MM.1S (cell line): ENCODE results near the gene CYP20A1.

ENCODE experiments used
- CTCF ChIP-seq: fragments of 300-600 bp; sonication (generic); IDR thresholded peaks from 2 replicates; pipeline ENCODE4 v1.5.1; 2016; ENCODE audit warnings: antibody characterized with exemption, low read length, mixed read lengths
- EZH2 ChIP-seq: fragments of 300-600 bp; sonication (generic); optimal IDR thresholded peaks from 2 replicates; pipeline ENCODE3; 2017; ENCODE audit warnings: low read depth, mild to moderate bottlenecking, antibody characterized with exemption, low read length, mixed read lengths
- EZH2phosphoT487 ChIP-seq: fragments of 300-600 bp; sonication (generic); IDR thresholded peaks from 2 replicates; pipeline ENCODE4 v1.6.1; 2018; ENCODE audit warnings: antibody characterized with exemption, low read length

- TF ChIP-seq EZH2 = no peak
- TF ChIP-seq CTCF = no peak
- TF ChIP-seq EZH2phosphoT487 = no peak
These were observed 103.0 kb downstream of the CYP20A1 start for GRCh38 chr2:203341741-203342310.
